Kidney capillary endothelial cell (primary cell): ENCODE measurements around the gene IL22RA2.
A peak's percentile ranks its signal among the peaks of the same experiment; 100 is the strongest.

Experiments used
- DNase-seq: peaks from one replicate; pipeline ENCODE4 v3.0.0-alpha.2; 2018; ENCODE audit warnings: low spot score

The IL22RA2 gene

DNA sequence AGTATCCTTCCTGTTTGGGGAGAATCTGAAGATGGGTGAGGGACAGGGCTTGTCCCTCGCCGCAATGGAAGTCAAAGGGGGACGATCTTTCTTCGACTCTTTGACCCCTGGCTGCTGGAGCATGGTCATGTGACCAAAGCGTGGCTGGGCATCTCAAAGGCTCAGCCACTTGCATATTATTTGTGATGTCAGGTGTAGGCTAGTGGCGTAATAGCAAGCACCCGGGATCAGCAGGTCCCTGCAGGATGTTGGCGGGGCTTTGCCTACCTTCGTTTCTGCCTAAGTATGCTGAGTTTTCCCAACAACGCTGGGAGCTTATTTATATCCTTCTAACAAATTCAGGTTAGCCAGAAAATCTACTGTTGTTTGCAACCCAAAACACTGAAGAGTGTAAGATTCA, 78.4 kb downstream of the IL22RA2 start:
- no peak for DNase-seq

DNA sequence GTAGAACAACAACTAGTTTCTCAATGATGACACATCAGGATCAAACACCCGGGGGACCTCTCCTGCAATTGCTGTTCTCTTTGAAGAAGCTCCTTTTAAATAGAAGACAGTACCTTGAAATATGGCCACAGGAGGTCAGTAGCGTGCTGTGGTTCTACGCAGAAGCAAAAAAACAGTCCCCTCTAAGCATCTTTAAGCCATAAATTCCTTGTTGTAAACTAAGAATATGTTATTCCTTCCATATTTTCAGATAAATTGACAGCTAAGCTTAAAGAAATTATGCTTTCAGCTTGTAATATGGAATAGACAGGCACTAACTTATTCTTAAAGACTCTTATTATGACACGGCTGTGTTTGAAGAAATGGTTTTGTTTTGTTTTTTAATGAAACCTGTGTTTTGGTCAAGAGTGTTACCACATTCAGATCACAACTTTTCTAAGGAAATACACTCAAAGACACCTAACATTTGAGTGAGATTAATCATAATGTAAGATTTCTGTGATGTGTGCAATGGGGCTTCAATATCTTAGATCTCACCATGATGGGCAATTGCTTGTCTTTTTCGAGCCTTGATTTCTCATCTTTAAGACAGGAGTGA, 78.9 kb downstream of the IL22RA2 start:
- DNase-seq, result peak; percentile 56
